HCT116 (cell line): ENCODE results near the gene DOCK1. TPM values are rescaled to one million over a fixed set of nuclear protein-coding genes. Genes with fewer than 3 reads are reported as not detected.

Source experiments
- ATAC-seq: fragments of 200-7000 bp; cut with Tn5 transposase; 2 replicates; pipeline ENCODE4 v1.9.1; 2020; ENCODE audit warnings: mild to moderate bottlenecking, moderate library complexity
- BruUV-seq: library from RNA; stranded (reverse); fragments of 400-500 nt; replicated peaks from 2 replicates; lab custom pipeline; 2021; lab: Mats Ljungman, UMichigan
- CTCF ChIA-PET: fragments of 300-600 bp; sonication (Branson Sonifier 250); formaldehyde crosslinking; loops from one replicate; lab custom pipeline; 2021; ENCODE audit warnings: antibody characterized with exemption; lab: Charles Lee
- POLR2A ChIA-PET: fragments of 300-600, 350-600 bp; sonication (Branson Sonifier 250); formaldehyde crosslinking; loops from one replicate; lab custom pipeline; 2021; ENCODE audit warnings: antibody characterized with exemption; lab: Charles Lee
- RAD21 ChIA-PET, 2 experiments: fragments of 300-600 bp; sonication (Branson Sonifier 250); formaldehyde crosslinking; loops; one replicate each; lab custom pipeline; 2023; ENCODE audit warnings: low total read pairs in 2 of 2; ENCODE audit not compliant: uncharacterized antibody in 2 of 2, unreplicated experiment in 2 of 2, low non-redundant PET in 1 of 2; lab: Charles Lee
- DNase-seq: peaks from one replicate; pipeline ENCODE4 v3.0.0-alpha.2; 2010; ENCODE audit warnings: low read depth, low spot score
- H2AFZ ChIP-seq: fragments of 200-600 bp; shearing (Covaris generic), sonication (generic); 2 replicates; pipeline ENCODE4 v1.6.1; 2017; ENCODE audit warnings: low read depth, mixed run types, mixed read lengths, antibody characterized with exemption, low read length; ENCODE audit not compliant: poor library complexity, severe bottlenecking
- H3K27ac ChIP-seq: 2 replicates; pipeline ENCODE4 v1.5.1; 2012; ENCODE audit warnings: low read depth, low read length
- H3K27me3 ChIP-seq: fragments of 200-600 bp; sonication (generic); 2 replicates; pipeline ENCODE4 v1.6.1; 2016; ENCODE audit warnings: mixed run types, low read length, mixed read lengths; ENCODE audit not compliant: insufficient read depth
- H3K36me3 ChIP-seq, 2 experiments: fragments of 200-500 bp in 1 of 2; fragments of 200-600 bp in 1 of 2; sonication (Bioruptor generic) in 1 of 2; sonication (generic) in 1 of 2; 2 replicates each; pipeline versions ENCODE4 v1.5.1 to v1.6.1; 2014 to 2016; ENCODE audit warnings: low read length in 2 of 2, inconsistent platforms in 1 of 2, mixed read lengths in 1 of 2, mixed run types in 1 of 2; ENCODE audit not compliant: insufficient read depth in 2 of 2, control insufficient read depth in 1 of 2
- H3K4me1 ChIP-seq, 2 experiments: fragments of 200-600 bp in 1 of 2; sonication (generic) in 1 of 2; 2 replicates each; pipeline versions ENCODE4 v1.5.1 to v1.6.1; 2012 to 2017; ENCODE audit warnings: low read length in 2 of 2, inconsistent platforms in 1 of 2, mild to moderate bottlenecking in 1 of 2, mixed read lengths in 1 of 2, mixed run types in 1 of 2, moderate library complexity in 1 of 2; ENCODE audit not compliant: insufficient read depth in 2 of 2, control insufficient read depth in 1 of 2
- H3K4me2 ChIP-seq: fragments of 200-600 bp; sonication (generic); 2 replicates; pipeline ENCODE4 v1.6.1; 2017; ENCODE audit warnings: mixed run types, low read length, mixed read lengths
- H3K4me3 ChIP-seq, 2 experiments: fragments of 200-600 bp in 1 of 2; sonication (generic) in 1 of 2; replicated peaks in 1 of 2; 2 replicates each; pipeline ENCODE4 v1.5.1; 2011 to 2016; ENCODE audit warnings: low read length in 2 of 2, control low read depth in 1 of 2, low read depth in 1 of 2, mild to moderate bottlenecking in 1 of 2, mixed read lengths in 1 of 2, mixed run types in 1 of 2
- H3K79me2 ChIP-seq: fragments of 200-600 bp; sonication (generic); 2 replicates; pipeline ENCODE4 v1.6.1; 2017; ENCODE audit warnings: mild to moderate bottlenecking, mixed run types, low read length, moderate library complexity, mixed read lengths; ENCODE audit not compliant: insufficient read depth
- H3K9ac ChIP-seq: fragments of 200-600 bp; sonication (generic); 2 replicates; pipeline ENCODE4 v1.6.1; 2016; ENCODE audit warnings: low read length, mixed read lengths
- H3K9me2 ChIP-seq: fragments of 200-600 bp; sonication (generic), shearing (Covaris generic); 2 replicates; pipeline ENCODE4 v1.6.1; 2017; ENCODE audit warnings: mixed run types, mild to moderate bottlenecking, moderate library complexity; ENCODE audit not compliant: insufficient read depth
- H3K9me3 ChIP-seq, 2 experiments: fragments of 200-500 bp in 1 of 2; fragments of 200-600 bp in 1 of 2; sonication (Bioruptor generic) in 1 of 2; sonication (generic) in 1 of 2; 2 replicates each; pipeline ENCODE4 v1.6.1; 2014 to 2017; ENCODE audit warnings: low read length in 2 of 2, mixed read lengths in 2 of 2, inconsistent platforms in 1 of 2, low read depth in 1 of 2, mild to moderate bottlenecking in 1 of 2, mixed run types in 1 of 2, moderate library complexity in 1 of 2; ENCODE audit not compliant: control insufficient read depth in 1 of 2, insufficient read depth in 1 of 2
- H4K20me1 ChIP-seq: fragments of 200-600 bp; sonication (generic), shearing (Covaris generic); 2 replicates; pipeline ENCODE4 v1.6.1; 2017; ENCODE audit warnings: mixed run types, mild to moderate bottlenecking, moderate library complexity; ENCODE audit not compliant: insufficient read depth
- CBX3 ChIP-seq: IDR thresholded peaks from 2 replicates; pipeline ENCODE4 v1.6.1; 2012; ENCODE audit warnings: low read depth
- CEBPB ChIP-seq: IDR thresholded peaks from 2 replicates; pipeline ENCODE4 v1.6.1; 2012; ENCODE audit warnings: low read depth
- EGR1 ChIP-seq: IDR thresholded peaks from 2 replicates; pipeline ENCODE4 v1.6.1; 2012; ENCODE audit warnings: low read depth
- ELF1 ChIP-seq: IDR thresholded peaks from 2 replicates; pipeline ENCODE4 v1.6.1; 2012; ENCODE audit warnings: low read depth, borderline replicate concordance
- EZH2 ChIP-seq: fragments of 200-600 bp; sonication (generic); IDR thresholded peaks from 2 replicates; pipeline ENCODE4 v1.6.1; 2017; ENCODE audit warnings: antibody characterized with exemption, mixed run types
- EZH2phosphoT487 ChIP-seq: fragments of 200-600 bp; IDR thresholded peaks from 2 replicates; pipeline ENCODE4 v1.6.1; 2018; ENCODE audit warnings: antibody characterized with exemption, borderline replicate concordance
- FOSL1 ChIP-seq: IDR thresholded peaks from 2 replicates; pipeline ENCODE4 v1.6.1; 2012; ENCODE audit warnings: low read depth
- JUND ChIP-seq: IDR thresholded peaks from 2 replicates; pipeline ENCODE4 v1.6.1; 2012
- POLR2A ChIP-seq: IDR thresholded peaks from 2 replicates; pipeline ENCODE4 v1.7.0; 2011; ENCODE audit warnings: borderline replicate concordance; ENCODE audit not compliant: insufficient read depth, insufficient read length; ENCODE audit errors: extremely low read depth
- POLR2AphosphoS5 ChIP-seq: IDR thresholded peaks from 2 replicates; pipeline ENCODE4 v1.6.1; 2011; ENCODE audit warnings: mild to moderate bottlenecking, low read depth, low read length, moderate library complexity
- SIN3A ChIP-seq: IDR thresholded peaks from 2 replicates; pipeline ENCODE4 v1.6.1; 2012; ENCODE audit warnings: low read depth
- SP1 ChIP-seq: IDR thresholded peaks from 2 replicates; pipeline ENCODE4 v1.6.1; 2012; ENCODE audit warnings: low read depth
- SRF ChIP-seq: IDR thresholded peaks from 2 replicates; pipeline ENCODE4 v1.6.1; 2012; ENCODE audit warnings: low read depth
- TCF7L2 ChIP-seq: IDR thresholded peaks from 2 replicates; pipeline ENCODE4 v1.7.0; 2011; ENCODE audit warnings: borderline replicate concordance, inconsistent platforms; ENCODE audit not compliant: insufficient read depth, insufficient read length; ENCODE audit errors: extremely low read depth
- YY1 ChIP-seq: IDR thresholded peaks from 2 replicates; pipeline ENCODE4 v1.6.1; 2011; ENCODE audit warnings: low read length, low read depth, moderate library complexity, mild to moderate bottlenecking; ENCODE audit not compliant: insufficient replicate concordance; ENCODE audit errors: extremely low read depth
- ZFX ChIP-seq: fragments of 450-650 bp; IDR thresholded peaks from 2 replicates; pipeline ENCODE4 v1.6.1; 2017
- ZNF274 ChIP-seq: fragments of 200-500 bp; sonication (Bioruptor generic); IDR thresholded peaks from 2 replicates; pipeline ENCODE4 v1.6.1; 2014; ENCODE audit warnings: mild to moderate bottlenecking, low read depth, low read length, inconsistent platforms
- intact Hi-C: fragments of 100-400 bp; cut with micrococcal nuclease; formaldehyde crosslinking; loops from 2 replicates; pipeline ENCODE4 v1.10.0; 2022
- total RNA-seq: library from RNA; stranded (reverse); gene quantifications from one replicate; pipeline ENCODE4 v1.2.1, GENCODE V29; 2021; ENCODE audit not compliant: unreplicated experiment
- TF ChIP-seq, protein P1 (sequence below), 3 experiments: fragments of 200-600 bp in 1 of 3; sonication (generic) in 1 of 3; IDR thresholded peaks in 2 of 3; conservative IDR thresholded peaks in 1 of 3; 2 replicates each; pipeline ENCODE4 v1.5.1; 2012 to 2017; ENCODE audit warnings: low read depth in 2 of 3, low read length in 2 of 3, antibody characterized with exemption in 1 of 3, borderline replicate concordance in 1 of 3, control low read depth in 1 of 3, mild to moderate bottlenecking in 1 of 3, mixed read lengths in 1 of 3, mixed run types in 1 of 3, moderate library complexity in 1 of 3; ENCODE audit not compliant: insufficient read depth in 1 of 3
- TF ChIP-seq, protein P2 (sequence below): IDR thresholded peaks from 2 replicates; pipeline ENCODE4 v1.6.1; 2012
- TF ChIP-seq, protein P3 (sequence below): IDR thresholded peaks from 2 replicates; pipeline ENCODE4 v1.6.1; 2011; ENCODE audit warnings: mild to moderate bottlenecking, low read length, moderate library complexity; ENCODE audit not compliant: insufficient replicate concordance; ENCODE audit errors: extremely low read depth
- TF ChIP-seq, protein P4 (sequence below): IDR thresholded peaks from 2 replicates; pipeline ENCODE4 v1.6.1; 2012; ENCODE audit warnings: low read depth

Gene DOCK1
- total RNA-seq, 1 experiment from 2014 or later = 46.5 TPM

DNA sequence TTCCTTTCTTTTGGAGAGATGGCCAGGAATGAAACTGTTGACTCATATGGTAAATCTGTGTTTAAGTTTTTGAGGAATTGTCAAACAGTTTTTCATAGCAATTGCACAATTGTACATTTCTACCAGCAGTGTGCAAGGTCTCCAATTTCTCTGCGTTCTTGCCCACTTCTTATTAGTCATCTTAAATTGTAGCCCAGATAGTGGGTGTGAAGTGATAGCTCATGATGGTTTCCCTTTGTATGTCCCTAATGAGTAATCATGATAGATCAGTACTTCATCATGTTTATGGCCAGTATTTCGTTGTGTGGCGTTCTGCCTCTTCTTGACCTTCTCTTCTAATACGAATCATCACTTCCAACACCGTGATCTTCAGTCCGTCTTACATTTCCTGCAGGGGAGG, 136.3 kb downstream of the DOCK1 start:
- no peak overlapping the region for H3K9ac ChIP-seq
- DNase-seq = peak; percentile 29
- ChIA-PET RAD21 (no interaction called here), CTCF (no interaction called here), POLR2A (no interaction called here)
- no peaks in the 10 kb centered on the region for H3K9me2 ChIP-seq
- no peaks in the 10 kb centered on the region for H3K9me3 ChIP-seq
- no peaks in the 10 kb centered on the region for H4K20me1 ChIP-seq
- H3K27ac ChIP-seq = no peak overlapping the region
- H3K4me1 ChIP-seq = peaks cover 0 to 10% of the 10 kb centered on the region in 2 experiments; a peak in 1 of 4 replicates
- no peaks in the 10 kb centered on the region for H3K79me2 ChIP-seq
- peak; percentile 32; the same call in 1 of the 2 replicates for ATAC-seq
- no TSS peak for BruUV-seq
- intact Hi-C loops = no loop called here
- no peak overlapping the region for H2AFZ ChIP-seq
- no peaks in the 10 kb centered on the region for H3K27me3 ChIP-seq
- H3K4me3 ChIP-seq = no peak overlapping the region
- H3K36me3 ChIP-seq = peaks cover 6 to 14% of the 10 kb centered on the region in 2 experiments
- no peak overlapping the region for H3K4me2 ChIP-seq
- TF ChIP-seq ZNF274 (no peak), CBX3 (0 out of 2 replicates have a peak, but pooled peaks have one; percentile 19), EGR1 (peak; percentile 29; the same call in 1 of the 2 replicates), SRF (peak; percentile 27; the same call in 1 of the 2 replicates), FOSL1 (peak; percentile 65), ELF1 (no peak), YY1 (no peak), SIN3A (no peak), CEBPB (peak; percentile 71), SP1 (peak; percentile 54), EZH2phosphoT487 (no peak), ZFX (no peak), EZH2 (no peak), POLR2AphosphoS5 (no peak), POLR2A (no peak), JUND (peak; percentile 43; the same call in 1 of the 2 replicates), TCF7L2 (no peak)
- TF ChIP-seq, protein P1, sequence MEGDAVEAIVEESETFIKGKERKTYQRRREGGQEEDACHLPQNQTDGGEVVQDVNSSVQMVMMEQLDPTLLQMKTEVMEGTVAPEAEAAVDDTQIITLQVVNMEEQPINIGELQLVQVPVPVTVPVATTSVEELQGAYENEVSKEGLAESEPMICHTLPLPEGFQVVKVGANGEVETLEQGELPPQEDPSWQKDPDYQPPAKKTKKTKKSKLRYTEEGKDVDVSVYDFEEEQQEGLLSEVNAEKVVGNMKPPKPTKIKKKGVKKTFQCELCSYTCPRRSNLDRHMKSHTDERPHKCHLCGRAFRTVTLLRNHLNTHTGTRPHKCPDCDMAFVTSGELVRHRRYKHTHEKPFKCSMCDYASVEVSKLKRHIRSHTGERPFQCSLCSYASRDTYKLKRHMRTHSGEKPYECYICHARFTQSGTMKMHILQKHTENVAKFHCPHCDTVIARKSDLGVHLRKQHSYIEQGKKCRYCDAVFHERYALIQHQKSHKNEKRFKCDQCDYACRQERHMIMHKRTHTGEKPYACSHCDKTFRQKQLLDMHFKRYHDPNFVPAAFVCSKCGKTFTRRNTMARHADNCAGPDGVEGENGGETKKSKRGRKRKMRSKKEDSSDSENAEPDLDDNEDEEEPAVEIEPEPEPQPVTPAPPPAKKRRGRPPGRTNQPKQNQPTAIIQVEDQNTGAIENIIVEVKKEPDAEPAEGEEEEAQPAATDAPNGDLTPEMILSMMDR (IDR thresholded peaks at IDR 0.05 in 2 of 3, conservative IDR thresholded peaks at IDR 0.05 in 1 of 3; ENCODE audit: borderline replicate concordance in 1 of 3, insufficient read depth in 1 of 3, low read depth in 2 of 3, low read length in 2 of 3) = no peak
- TF ChIP-seq, protein P2, sequence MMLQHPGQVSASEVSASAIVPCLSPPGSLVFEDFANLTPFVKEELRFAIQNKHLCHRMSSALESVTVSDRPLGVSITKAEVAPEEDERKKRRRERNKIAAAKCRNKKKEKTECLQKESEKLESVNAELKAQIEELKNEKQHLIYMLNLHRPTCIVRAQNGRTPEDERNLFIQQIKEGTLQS = no peak
- TF ChIP-seq, protein P3, sequence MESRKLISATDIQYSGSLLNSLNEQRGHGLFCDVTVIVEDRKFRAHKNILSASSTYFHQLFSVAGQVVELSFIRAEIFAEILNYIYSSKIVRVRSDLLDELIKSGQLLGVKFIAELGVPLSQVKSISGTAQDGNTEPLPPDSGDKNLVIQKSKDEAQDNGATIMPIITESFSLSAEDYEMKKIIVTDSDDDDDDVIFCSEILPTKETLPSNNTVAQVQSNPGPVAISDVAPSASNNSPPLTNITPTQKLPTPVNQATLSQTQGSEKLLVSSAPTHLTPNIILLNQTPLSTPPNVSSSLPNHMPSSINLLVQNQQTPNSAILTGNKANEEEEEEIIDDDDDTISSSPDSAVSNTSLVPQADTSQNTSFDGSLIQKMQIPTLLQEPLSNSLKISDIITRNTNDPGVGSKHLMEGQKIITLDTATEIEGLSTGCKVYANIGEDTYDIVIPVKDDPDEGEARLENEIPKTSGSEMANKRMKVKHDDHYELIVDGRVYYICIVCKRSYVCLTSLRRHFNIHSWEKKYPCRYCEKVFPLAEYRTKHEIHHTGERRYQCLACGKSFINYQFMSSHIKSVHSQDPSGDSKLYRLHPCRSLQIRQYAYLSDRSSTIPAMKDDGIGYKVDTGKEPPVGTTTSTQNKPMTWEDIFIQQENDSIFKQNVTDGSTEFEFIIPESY = no peak
- TF ChIP-seq, protein P4, sequence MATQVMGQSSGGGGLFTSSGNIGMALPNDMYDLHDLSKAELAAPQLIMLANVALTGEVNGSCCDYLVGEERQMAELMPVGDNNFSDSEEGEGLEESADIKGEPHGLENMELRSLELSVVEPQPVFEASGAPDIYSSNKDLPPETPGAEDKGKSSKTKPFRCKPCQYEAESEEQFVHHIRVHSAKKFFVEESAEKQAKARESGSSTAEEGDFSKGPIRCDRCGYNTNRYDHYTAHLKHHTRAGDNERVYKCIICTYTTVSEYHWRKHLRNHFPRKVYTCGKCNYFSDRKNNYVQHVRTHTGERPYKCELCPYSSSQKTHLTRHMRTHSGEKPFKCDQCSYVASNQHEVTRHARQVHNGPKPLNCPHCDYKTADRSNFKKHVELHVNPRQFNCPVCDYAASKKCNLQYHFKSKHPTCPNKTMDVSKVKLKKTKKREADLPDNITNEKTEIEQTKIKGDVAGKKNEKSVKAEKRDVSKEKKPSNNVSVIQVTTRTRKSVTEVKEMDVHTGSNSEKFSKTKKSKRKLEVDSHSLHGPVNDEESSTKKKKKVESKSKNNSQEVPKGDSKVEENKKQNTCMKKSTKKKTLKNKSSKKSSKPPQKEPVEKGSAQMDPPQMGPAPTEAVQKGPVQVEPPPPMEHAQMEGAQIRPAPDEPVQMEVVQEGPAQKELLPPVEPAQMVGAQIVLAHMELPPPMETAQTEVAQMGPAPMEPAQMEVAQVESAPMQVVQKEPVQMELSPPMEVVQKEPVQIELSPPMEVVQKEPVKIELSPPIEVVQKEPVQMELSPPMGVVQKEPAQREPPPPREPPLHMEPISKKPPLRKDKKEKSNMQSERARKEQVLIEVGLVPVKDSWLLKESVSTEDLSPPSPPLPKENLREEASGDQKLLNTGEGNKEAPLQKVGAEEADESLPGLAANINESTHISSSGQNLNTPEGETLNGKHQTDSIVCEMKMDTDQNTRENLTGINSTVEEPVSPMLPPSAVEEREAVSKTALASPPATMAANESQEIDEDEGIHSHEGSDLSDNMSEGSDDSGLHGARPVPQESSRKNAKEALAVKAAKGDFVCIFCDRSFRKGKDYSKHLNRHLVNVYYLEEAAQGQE = no peak
